Measurements from ENCODE around the gene LIMS1. TPM values are rescaled to one million over a fixed set of nuclear protein-coding genes. Genes with fewer than 3 reads are reported as not detected.
"Not testable (repeated sequence)": the region's sequence is repeated elsewhere in the genome, so short reads cannot be mapped to it uniquely, and the experiment has no call there.

The LIMS1 gene
- total and polyA plus RNA-seq, 2 experiments from 2014 or later: 82.0 to 122 TPM

- Histone ChIP-seq H3K9ac (peak overlapping the region; percentile 5; the same call in 1 of the 2 replicates), H3F3A (ENCODE audit: insufficient read depth) (peaks cover 17% of the 10 kb centered on the region), H3K4me2 (ENCODE audit: unreplicated experiment) (peak overlapping the region; percentile 28), H3K27ac (peak overlapping the region; percentile 9; the same call in 1 of the 2 replicates), H3K4me3 (peak overlapping the region; percentile 32; the same call in 1 of the 2 replicates), H3K4me1 (ENCODE audit: insufficient read depth) (peaks cover 23% of the 10 kb centered on the region), H3K79me2 (ENCODE audit: insufficient read depth) (peaks cover 40% of the 10 kb centered on the region)
- WGBS, 2 experiments (ENCODE audit: low coverage in 1 of 2, low lambda C conversion rate in 2 of 2, missing lambda C conversion rate in 2 of 2): 45 to 64% methylated on average over 4 of the region's 4 CpGs
- H3K9me3 ChIP-seq (ENCODE audit: low read depth); H3K9me2 ChIP-seq (ENCODE audit: insufficient read depth); H4K20me1 ChIP-seq (ENCODE audit: insufficient read depth); H3K36me3 ChIP-seq (ENCODE audit: low read depth); in situ Hi-C loops (cut with MboI); H3K27me3 ChIP-seq (replicated peaks; ENCODE audit: insufficient read depth); H2AFZ ChIP-seq; DNase-seq: not testable (repeated sequence)
These were observed 123.2 kb downstream of the LIMS1 start for GRCh38 chr2:108657517-108657916.

DNA sequence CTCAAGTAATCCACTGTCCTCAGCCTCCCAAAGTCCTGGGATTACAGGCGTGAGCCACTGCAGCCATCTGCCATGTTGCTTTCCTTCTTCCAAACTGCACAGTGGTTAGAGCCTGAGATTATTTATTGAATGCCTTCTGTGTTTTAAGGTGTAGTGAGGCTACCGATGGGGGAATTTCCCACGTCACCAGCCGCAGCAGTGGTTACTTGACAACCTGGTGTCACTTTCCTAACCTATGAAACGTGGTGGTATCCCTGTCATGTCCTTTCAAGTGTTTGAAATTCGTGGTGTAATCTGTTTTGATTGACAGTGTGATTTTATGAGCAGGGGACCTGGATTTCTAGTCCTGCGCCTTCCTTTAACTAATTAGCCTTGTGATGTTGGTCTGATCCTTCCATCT lies 124.3 kb downstream of the LIMS1 start:
- DNase-seq; H3K9me3 ChIP-seq (ENCODE audit: low read depth); H3K27ac ChIP-seq; H3K4me2 ChIP-seq (ENCODE audit: unreplicated experiment); H2AFZ ChIP-seq; in situ Hi-C loops (cut with MboI); H3K9ac ChIP-seq; H3K4me3 ChIP-seq; H3K27me3 ChIP-seq (replicated peaks; ENCODE audit: insufficient read depth); H3K36me3 ChIP-seq (ENCODE audit: low read depth); H3K9me2 ChIP-seq (ENCODE audit: insufficient read depth); H4K20me1 ChIP-seq (ENCODE audit: insufficient read depth): not testable (repeated sequence)
- peaks cover 22% of the 10 kb centered on the region for H3K4me1 ChIP-seq (ENCODE audit: insufficient read depth)
- WGBS, 2 experiments (ENCODE audit: low coverage in 1 of 2, low lambda C conversion rate in 2 of 2, missing lambda C conversion rate in 2 of 2): 71 to 82% methylated on average over 4 to 6 of the region's 7 CpGs
- H3F3A ChIP-seq (ENCODE audit: insufficient read depth): peaks cover 21% of the 10 kb centered on the region
- H3K79me2 ChIP-seq (ENCODE audit: insufficient read depth): peaks cover 50% of the 10 kb centered on the region

- peak overlapping the region; percentile 74 for H3K27ac ChIP-seq
- peak overlapping the region; percentile 41 for H3K4me2 ChIP-seq (ENCODE audit: unreplicated experiment)
- H3K4me3 ChIP-seq; H3K9me2 ChIP-seq (ENCODE audit: insufficient read depth); H3K36me3 ChIP-seq (ENCODE audit: low read depth); DNase-seq; H3K9ac ChIP-seq; H4K20me1 ChIP-seq (ENCODE audit: insufficient read depth); H3K27me3 ChIP-seq (replicated peaks; ENCODE audit: insufficient read depth); H2AFZ ChIP-seq; in situ Hi-C loops (cut with MboI); H3K9me3 ChIP-seq (ENCODE audit: low read depth): not testable (repeated sequence)
- H3K79me2 ChIP-seq (ENCODE audit: insufficient read depth): peaks cover 63% of the 10 kb centered on the region
- peaks cover 18% of the 10 kb centered on the region for H3F3A ChIP-seq (ENCODE audit: insufficient read depth)
- 60 to 77% methylated on average over 3 to 4 of the region's 4 CpGs for WGBS, 2 experiments (ENCODE audit: low coverage in 1 of 2, low lambda C conversion rate in 2 of 2, missing lambda C conversion rate in 2 of 2)
- H3K4me1 ChIP-seq (ENCODE audit: insufficient read depth): peaks cover 21% of the 10 kb centered on the region
These were observed 127.2 kb downstream of the LIMS1 start for GRCh38 chr2:108661493-108661892.

DNA sequence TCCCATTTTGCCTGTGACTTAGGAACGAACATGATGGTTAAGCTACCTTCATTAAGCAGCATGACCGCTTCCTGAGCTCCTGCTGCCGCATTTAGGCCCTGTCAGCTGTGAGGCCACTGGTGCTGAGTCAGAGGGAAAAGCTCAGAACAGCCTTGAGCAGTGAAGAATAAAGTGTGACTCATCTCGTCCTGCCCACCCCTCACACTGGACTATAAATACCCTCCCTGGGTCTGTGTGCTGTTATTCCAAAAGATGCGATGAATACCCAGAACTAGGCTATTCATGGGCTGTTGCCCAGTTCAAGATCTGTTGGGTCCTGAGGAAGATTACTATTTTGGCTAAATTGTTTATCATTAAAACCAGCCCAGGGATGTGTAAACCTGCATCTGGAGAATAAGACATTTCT lies 127.9 kb downstream of the LIMS1 start:
- H2AFZ ChIP-seq; in situ Hi-C loops (cut with MboI); H4K20me1 ChIP-seq (ENCODE audit: insufficient read depth); H3K27me3 ChIP-seq (replicated peaks; ENCODE audit: insufficient read depth); H3K9me2 ChIP-seq (ENCODE audit: insufficient read depth); H3K36me3 ChIP-seq (ENCODE audit: low read depth); H3K9me3 ChIP-seq (ENCODE audit: low read depth): not testable (repeated sequence)
- Histone ChIP-seq H3K4me3 (peak overlapping the region; percentile 21; the same call in 1 of the 2 replicates), H3K4me1 (ENCODE audit: insufficient read depth) (peaks cover 21% of the 10 kb centered on the region), H3K9ac (peak overlapping the region; percentile 35), H3K4me2 (ENCODE audit: unreplicated experiment) (peak overlapping the region; percentile 44), H3K79me2 (ENCODE audit: insufficient read depth) (peaks cover 61% of the 10 kb centered on the region), H3K27ac (peak overlapping the region; percentile 74), H3F3A (ENCODE audit: insufficient read depth) (peaks cover 18% of the 10 kb centered on the region)
- peak; percentile 74 for DNase-seq
- WGBS, 2 experiments (ENCODE audit: low coverage in 1 of 2, low lambda C conversion rate in 2 of 2, missing lambda C conversion rate in 2 of 2): 2 to 3% methylated on average over 5 of the region's 5 CpGs

- peaks cover 18% of the 10 kb centered on the region for H3F3A ChIP-seq (ENCODE audit: insufficient read depth)
- DNase-seq: not testable (repeated sequence)
These were observed 129.1 kb downstream of the LIMS1 start for GRCh38 chr2:108663346-108663745.

GRCh38 chr2:108664089-108664488 lies 129.8 kb downstream of the LIMS1 start:
- H3K27ac ChIP-seq; H4K20me1 ChIP-seq (ENCODE audit: insufficient read depth); H3K9ac ChIP-seq; H3K9me2 ChIP-seq (ENCODE audit: insufficient read depth); H3K4me2 ChIP-seq (ENCODE audit: unreplicated experiment); in situ Hi-C loops (cut with MboI); H3K27me3 ChIP-seq (replicated peaks; ENCODE audit: insufficient read depth); H3K9me3 ChIP-seq (ENCODE audit: low read depth); H2AFZ ChIP-seq; DNase-seq; H3K4me3 ChIP-seq; H3K36me3 ChIP-seq (ENCODE audit: low read depth): not testable (repeated sequence)
- WGBS, 2 experiments (ENCODE audit: low coverage in 1 of 2, low lambda C conversion rate in 2 of 2, missing lambda C conversion rate in 2 of 2): 97 to 100% methylated on average over 3 of the region's 3 CpGs
- H3F3A ChIP-seq (ENCODE audit: insufficient read depth): peaks cover 18% of the 10 kb centered on the region
- peaks cover 21% of the 10 kb centered on the region for H3K4me1 ChIP-seq (ENCODE audit: insufficient read depth)
- H3K79me2 ChIP-seq (ENCODE audit: insufficient read depth): peaks cover 63% of the 10 kb centered on the region

More at GRCh38 chr2:108663346-108663745, 129.1 kb downstream of the LIMS1 start:
- H4K20me1 ChIP-seq (ENCODE audit: insufficient read depth); H3K9me2 ChIP-seq (ENCODE audit: insufficient read depth); H3K27me3 ChIP-seq (replicated peaks; ENCODE audit: insufficient read depth); H3K9ac ChIP-seq; in situ Hi-C loops (cut with MboI); H3K4me3 ChIP-seq; H3K36me3 ChIP-seq (ENCODE audit: low read depth); H2AFZ ChIP-seq; H3K4me2 ChIP-seq (ENCODE audit: unreplicated experiment); H3K9me3 ChIP-seq (ENCODE audit: low read depth): not testable (repeated sequence)
- Histone ChIP-seq H3K79me2 (ENCODE audit: insufficient read depth) (peaks cover 63% of the 10 kb centered on the region), H3K4me1 (ENCODE audit: insufficient read depth) (peaks cover 21% of the 10 kb centered on the region), H3K27ac (0 out of 2 replicates have a peak overlapping the region, but pooled peaks have one; percentile 74)
- WGBS, 2 experiments (ENCODE audit: low coverage in 1 of 2, low lambda C conversion rate in 2 of 2, missing lambda C conversion rate in 2 of 2): 96 to 97% methylated on average over 2 of the region's 2 CpGs

GRCh38 chr2:108664979-108665378 lies 130.7 kb downstream of the LIMS1 start:
- H3K9ac ChIP-seq; H3K9me3 ChIP-seq (ENCODE audit: low read depth); H3K27me3 ChIP-seq (replicated peaks; ENCODE audit: insufficient read depth); H3K9me2 ChIP-seq (ENCODE audit: insufficient read depth); DNase-seq; H2AFZ ChIP-seq; H3K27ac ChIP-seq; H4K20me1 ChIP-seq (ENCODE audit: insufficient read depth); H3K36me3 ChIP-seq (ENCODE audit: low read depth); H3K4me2 ChIP-seq (ENCODE audit: unreplicated experiment); H3K4me3 ChIP-seq; in situ Hi-C loops (cut with MboI): not testable (repeated sequence)
- Histone ChIP-seq H3K79me2 (ENCODE audit: insufficient read depth) (peaks cover 59% of the 10 kb centered on the region), H3K4me1 (ENCODE audit: insufficient read depth) (peaks cover 21% of the 10 kb centered on the region), H3F3A (ENCODE audit: insufficient read depth) (peaks cover 18% of the 10 kb centered on the region)
- 69 to 79% methylated on average over 1 of the region's 1 CpG for WGBS, 2 experiments (ENCODE audit: low coverage in 1 of 2, low lambda C conversion rate in 2 of 2, missing lambda C conversion rate in 2 of 2)

GRCh38 chr2:108665975-108666374 lies 131.7 kb downstream of the LIMS1 start:
- H3K9me2 ChIP-seq (ENCODE audit: insufficient read depth); H3K9me3 ChIP-seq (ENCODE audit: low read depth); in situ Hi-C loops (cut with MboI); H3K36me3 ChIP-seq (ENCODE audit: low read depth); H2AFZ ChIP-seq; H4K20me1 ChIP-seq (ENCODE audit: insufficient read depth); H3K4me3 ChIP-seq; H3K27me3 ChIP-seq (replicated peaks; ENCODE audit: insufficient read depth); H3K27ac ChIP-seq; DNase-seq; H3K4me2 ChIP-seq (ENCODE audit: unreplicated experiment); H3K9ac ChIP-seq: not testable (repeated sequence)
- peaks cover 18% of the 10 kb centered on the region for H3F3A ChIP-seq (ENCODE audit: insufficient read depth)
- WGBS, 2 experiments (ENCODE audit: low coverage in 1 of 2, low lambda C conversion rate in 2 of 2, missing lambda C conversion rate in 2 of 2): 97 to 100% methylated on average over 4 of the region's 4 CpGs
- H3K4me1 ChIP-seq (ENCODE audit: insufficient read depth): peaks cover 21% of the 10 kb centered on the region
- peaks cover 53% of the 10 kb centered on the region for H3K79me2 ChIP-seq (ENCODE audit: insufficient read depth)

All from GM23248 (cell line).